GM21737 (cell line): ENCODE data around the gene PTPN14.
"Not testable (repeated sequence)": the region's sequence is repeated elsewhere in the genome, so short reads cannot be mapped to it uniquely, and the experiment has no call there.

Source experiments
- ATAC-seq: cut with Tn5 transposase; IDR thresholded peaks from one replicate; pipeline ENCODE4 v1.9.1; 2021; ENCODE audit warnings: mild to moderate bottlenecking, moderate library complexity; ENCODE audit not compliant: unreplicated experiment

PTPN14 gene

DNA sequence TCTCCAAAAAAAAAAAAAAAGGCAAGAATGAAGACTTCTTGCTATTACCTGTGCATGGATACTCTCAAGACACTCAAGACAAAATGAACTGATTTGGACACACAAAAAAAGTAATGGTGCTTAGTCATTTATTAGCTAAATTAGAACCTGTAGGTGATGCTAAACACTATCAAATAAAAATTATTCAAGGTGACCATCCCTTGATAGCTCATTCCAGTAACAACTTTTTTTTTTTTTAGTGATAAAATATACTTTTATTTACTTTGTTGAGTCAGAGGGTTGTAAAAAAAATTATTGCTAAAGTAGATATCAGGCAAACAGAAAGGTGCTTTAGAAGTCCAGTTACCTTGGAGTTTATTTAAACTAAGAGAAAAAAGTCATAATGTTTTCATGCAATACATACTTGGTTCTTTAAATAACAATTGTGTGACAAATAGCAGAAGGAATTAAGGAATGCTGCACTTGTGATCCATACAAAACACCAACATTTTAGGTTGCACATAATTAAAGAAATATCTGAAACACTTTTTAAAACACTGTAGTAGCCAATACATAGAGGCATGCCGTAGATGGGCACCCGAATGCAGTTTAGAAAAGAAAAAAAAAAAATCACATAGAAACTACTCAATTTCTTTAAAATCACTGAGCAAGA is 69.3 kb downstream of the PTPN14 start:
- not testable (repeated sequence) for ATAC-seq

DNA sequence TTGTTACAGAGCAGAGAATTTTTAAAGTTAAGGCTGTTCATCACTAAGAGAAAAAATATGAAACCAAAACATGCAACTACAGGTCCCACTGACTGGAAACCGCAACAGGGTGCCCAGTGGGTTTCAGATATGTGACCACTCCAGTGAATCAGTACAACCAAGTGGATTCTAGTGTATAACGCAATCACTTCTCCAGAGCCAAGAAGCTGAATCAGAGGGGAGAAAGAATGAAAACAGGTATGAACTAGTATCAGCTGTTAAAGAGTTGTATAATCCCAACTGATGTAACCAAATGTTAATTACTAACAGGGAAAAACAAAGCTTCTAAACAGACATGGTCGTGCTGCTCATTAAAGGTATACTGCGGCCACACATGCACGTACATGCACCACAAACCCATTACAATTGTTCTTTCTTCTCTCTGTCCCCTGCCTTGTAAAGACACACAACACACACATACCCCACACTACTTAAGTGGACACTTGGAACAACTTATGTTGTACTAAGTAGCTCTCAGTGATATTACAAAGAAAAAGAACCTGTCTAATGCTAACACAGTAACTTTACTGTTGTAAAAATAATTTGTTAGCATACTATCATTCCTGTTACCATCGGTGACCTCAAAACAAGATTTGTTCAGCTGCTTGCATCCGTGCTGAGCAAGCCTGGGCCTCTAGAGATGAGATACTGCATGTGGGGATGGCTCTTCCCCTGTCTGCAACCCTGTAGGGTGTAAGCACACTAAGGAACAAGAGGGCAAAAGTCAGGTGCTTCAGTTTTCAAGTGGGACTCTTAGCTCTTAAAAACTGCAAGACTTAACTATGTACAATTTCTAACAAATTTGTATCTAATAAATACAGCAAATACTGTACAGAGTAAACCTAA is 74.2 kb downstream of the PTPN14 start:
- no peak for ATAC-seq

DNA sequence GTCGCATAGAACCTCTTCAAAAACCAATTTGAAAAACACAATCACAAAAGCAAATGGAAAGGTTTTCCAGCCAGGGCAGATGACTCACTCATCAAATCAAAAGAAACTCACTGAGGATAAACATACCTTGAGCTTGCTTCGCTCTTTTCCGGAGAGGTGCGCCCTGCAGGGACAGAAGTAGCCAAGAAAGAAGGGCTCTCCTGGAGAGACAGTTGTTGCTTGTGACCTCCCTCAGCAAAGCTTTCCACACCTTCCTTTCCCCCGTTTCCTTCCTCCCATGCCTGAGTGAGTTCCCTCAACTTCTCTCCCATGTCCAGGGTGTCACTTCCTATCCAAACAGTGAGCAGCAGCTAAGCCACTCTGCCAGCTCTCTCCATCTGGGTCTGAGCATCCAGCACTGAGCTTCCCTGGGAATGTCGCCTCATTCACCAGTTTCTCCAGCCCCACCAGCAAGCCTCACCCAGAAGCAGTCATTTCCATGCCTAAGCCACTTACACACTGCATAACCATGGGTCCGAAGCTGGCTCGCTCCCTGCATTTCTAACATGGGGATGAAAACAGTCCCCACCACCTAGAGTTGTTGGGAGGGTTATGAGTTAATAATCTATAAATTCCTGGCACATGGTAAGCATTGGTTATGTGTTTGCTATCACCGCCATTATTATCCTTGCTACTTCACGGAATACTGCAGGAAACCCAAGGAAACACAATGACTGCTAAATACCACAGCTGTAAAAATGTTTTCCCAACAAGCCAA is 75.0 kb downstream of the PTPN14 start:
- ATAC-seq, result no peak

DNA sequence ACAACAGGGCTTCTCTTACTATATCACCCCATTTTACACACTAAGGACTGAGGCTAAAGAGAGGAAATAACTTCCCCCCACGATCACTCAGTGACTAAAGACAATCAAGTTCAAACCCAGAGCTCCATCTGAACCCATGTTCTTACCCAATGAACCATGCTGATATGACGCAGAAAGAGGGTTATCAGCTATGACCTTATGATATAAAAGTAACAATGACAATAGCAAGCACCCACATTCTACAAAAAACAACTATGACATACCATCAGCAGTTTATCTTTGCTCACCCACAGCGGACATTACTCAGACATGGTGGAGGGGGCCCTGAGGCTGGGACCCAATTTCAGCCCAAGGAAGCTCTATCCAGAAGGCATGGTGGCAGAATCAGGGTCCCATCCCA is 75.7 kb downstream of the PTPN14 start:
- no peak for ATAC-seq

DNA sequence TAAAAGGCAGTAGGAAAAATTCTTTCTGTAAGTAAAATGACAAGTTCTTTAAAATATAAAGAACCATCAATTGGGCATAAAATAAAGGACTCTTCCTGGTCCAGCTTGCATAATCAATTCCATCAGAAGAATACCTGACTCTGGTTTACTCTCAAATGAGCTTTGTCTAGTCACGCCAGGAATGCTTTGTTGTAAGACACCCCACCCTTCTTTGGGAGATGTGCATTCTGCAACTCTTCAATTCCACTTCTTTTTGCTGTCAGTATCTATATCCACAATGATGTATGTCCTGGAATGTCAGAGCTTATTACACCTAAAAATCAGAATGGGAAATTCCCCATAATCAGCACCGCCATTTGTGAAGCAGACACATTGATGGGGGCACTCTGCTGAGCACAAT is 76.1 kb downstream of the PTPN14 start:
- no peak for ATAC-seq

DNA sequence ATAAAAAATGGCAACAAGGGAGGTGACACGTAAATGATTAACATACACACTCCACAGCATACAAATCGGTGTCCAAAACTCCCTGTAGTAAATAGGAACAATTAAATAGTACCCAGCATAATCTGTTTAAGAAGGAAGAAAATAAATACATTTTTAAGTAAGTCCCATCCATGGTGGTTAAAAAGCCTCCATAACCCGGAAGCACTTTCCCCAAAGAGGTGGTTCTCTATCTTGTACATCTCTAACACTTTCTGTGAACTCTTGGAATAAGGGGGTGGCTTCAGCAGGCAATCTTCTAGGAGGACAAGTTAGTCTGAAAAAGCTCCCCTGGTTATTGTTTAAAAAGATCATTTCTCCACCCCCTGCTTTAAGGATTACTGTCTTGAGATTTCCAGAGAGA is 76.9 kb downstream of the PTPN14 start:
- no peak for ATAC-seq

DNA sequence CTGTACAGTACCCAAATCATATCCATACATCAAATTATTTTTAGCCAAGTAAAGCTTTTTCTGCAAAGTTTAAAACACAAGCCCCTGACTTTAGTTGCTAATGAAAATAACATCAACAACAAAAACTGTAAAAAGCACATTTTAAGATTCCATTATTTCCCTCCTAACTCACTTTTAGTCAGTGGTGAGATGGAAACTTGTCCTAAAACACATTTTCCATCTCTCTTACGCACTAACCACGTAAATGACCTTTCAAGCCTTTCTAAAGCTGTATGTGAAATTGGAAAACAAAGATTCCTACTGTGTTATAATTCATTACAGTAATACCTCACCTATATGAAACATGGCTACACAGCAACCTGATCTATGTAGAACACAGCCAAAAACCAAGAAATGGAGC is 77.5 kb downstream of the PTPN14 start:
- no peak for ATAC-seq

DNA sequence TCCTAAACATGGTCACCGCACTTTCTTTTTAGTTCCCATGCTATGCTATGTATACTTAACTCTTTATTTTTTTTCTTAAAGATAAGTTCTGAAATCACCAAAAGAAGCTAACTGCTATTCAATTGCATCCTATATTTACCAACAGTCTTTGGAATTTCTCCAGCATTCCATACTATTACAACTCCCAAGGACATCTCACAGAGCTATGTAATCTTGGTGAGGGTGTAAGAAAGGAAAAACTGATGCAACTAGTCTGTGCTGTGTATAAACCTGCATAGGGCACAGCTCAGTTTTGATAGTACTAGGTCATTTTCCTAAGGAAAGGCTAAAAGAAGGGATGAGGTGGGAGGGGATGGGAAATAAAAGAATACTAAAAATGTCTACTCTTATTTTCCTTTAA is 78.0 kb downstream of the PTPN14 start:
- no peak for ATAC-seq

DNA sequence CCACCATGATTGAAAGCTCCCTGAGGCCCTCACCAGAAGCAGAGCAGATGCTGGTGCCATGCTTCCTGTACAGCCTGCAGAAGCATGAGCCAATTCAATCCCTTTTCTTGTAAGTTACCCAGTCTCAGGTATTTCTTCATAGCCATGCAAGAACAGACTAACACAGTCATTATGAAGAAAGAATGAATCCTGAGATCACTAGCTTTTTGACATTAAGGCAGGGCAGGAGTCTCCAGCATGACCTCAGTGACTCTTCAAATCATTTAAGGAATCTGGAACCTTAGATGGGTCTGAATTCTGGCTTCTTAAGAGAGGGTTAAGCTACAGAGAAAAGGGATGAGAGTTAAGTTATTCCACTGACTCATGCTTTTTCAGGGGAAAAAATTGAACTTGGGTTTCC is 79.0 kb downstream of the PTPN14 start:
- ATAC-seq, result no peak

DNA sequence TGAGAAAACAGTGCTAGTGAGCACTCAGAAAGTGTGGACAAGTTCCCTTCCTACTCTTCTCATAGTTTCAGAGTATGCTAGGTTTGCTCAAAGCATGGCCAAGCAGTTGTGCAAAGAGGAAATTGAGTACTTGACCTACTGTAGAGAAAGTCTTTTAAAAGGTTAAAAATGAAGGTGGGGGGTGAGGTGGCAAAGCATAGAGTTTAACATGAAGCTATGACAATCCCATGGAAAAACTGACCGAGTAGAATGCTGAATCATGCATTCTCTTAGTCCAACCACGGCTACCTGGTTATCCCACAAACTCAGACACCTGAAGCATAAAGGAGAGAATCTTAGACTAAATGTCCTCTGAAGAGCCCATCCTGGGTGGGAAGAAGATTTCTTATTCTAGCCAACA is 79.9 kb downstream of the PTPN14 start:
- no peak for ATAC-seq

DNA sequence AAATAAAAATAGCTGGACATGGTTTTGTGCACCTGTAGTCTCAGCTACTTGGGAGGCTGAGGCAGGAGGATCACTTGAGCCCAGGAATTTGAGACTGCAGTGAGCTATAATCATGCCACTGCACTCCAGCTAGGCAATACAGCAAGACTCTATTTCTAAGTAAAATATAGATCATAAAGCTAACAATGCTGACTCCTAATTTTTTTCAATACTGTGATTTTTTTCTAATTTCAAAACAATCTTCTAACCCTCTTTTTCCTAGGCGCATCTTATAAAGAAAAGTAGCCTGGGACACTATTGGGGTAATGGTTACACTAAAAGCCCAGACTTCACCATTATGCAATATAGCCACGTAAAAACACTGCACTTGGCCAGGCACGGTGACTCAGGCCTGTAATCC is 81.3 kb downstream of the PTPN14 start:
- no peak for ATAC-seq

DNA sequence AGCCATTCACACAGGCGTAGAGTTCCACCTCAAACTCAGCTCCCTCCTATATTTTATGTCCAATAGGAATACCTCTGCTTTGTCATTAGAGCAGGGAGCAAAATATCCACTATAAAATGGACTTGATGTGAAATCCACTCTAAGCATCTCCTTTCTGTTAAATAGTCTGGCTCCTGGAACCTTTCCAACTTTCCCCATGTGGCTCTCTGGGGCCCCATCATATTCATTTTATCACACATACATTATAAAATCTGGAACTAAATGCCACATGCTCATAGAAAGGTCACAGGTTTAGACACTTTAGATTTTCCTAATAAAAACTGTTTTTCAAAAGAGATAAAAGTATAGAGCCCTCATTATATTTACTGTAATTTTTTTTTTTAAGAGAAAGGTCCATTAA is 82.1 kb downstream of the PTPN14 start:
- ATAC-seq, result no peak

DNA sequence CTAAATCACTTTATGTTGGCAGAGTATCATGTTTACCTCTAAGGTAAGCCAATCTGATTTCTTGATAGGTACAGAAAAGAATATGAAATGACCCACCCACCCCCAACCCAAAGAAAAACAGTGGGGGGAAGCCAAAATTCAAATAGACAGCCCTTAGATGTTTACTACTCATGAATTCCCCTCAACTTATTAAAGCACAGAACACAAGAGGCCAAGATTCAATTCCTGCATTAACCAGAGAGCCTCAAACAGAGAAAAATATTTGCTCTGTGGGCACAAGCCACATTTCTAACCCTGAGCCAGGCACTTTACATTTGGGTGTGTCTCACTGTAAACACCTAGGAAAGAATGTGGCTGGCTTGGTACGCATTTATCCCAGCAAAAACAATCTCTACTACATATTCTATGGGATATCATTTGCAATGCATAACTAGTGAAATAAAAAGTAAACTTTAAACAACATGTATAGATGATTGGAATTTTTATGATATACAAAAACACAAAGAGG is 84.3 kb downstream of the PTPN14 start:
- ATAC-seq, result no peak

DNA sequence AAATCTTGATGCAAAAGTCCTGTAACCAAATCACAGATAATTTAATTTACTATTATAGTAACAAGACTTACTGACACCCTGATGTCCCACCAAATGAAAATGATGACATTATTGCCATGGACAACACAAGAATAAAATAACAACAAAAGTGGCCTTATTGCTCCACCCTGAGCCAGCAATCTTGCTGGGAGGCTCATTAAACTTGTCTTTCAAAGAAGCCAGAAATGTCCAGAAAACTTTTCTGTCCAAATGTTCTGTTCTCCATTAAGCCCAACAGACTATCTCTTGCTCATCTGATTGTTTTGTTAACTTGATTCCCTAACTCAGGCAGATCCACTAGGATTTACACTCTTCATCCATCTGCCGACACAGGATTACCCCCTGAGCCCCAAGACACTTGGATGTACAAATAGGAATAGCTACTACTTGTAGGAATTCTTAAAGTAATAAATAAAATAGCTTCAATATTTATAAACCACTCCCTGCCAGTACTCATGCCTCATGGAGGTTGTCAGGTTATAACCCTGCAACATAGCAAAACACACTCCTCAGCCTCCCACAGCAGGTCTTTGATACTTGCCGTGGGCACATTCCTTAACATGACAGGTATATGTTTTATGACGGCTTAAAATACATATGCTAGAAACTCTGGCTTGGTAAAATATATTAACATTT is 84.9 kb downstream of the PTPN14 start:
- ATAC-seq, result no peak

DNA sequence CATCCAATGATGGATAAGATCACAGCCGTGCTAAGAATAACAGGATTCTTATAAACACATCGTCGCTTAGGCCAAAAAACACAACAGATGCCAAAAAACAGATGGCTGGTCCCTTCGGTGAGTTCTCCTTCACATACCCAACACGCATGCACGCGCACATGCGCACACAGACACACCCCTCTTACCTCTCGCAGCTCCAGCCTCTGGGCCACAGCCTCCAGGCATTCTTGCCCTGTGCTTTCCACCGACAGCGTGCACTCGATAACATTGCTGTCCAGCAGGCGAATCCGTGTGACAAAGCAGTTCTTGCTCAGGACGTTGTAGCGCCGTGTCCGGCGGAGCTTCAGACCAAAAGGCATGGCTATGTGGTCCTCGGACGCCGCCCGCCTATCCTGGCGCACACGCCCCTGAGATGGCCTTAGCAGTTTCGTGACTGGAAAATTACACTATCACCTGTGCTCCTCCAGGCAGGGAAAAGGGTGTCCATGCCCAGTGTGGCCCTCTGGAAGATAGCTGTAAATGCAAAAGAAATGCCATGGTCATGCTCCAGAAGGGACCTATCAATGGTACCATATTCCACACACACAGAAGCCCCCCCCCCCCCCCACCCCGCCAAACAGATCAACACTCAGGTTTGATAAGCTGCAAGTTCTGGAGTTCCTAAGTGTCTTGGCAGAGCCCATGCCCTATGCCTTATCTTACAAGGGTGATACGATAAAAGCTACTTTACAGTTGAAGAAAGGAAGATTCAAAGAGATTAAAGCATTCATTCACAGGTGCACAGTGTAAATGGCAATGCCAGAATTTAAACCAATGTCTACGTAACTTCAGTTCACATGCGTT is 86.7 kb downstream of the PTPN14 start:
- no peak for ATAC-seq

DNA sequence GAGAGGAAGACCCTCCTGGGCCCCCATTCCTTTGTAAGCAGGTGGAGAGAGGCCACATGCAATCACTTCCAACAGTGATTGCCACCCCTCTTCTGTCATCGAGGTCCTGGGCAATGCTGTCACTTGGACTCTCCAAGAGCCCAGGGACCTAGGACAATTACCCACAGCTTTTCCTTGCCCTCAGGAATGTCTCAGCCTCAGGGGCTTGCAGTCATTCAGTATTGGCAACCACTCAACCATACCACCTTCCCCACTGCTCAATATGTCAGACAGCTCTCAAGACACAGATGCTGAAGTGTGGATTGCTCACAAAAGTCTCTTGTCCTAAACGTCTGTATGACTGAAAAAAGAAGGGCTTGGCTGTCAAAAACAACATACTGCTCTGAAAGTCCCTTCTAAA is 87.8 kb downstream of the PTPN14 start:
- no peak for ATAC-seq

DNA sequence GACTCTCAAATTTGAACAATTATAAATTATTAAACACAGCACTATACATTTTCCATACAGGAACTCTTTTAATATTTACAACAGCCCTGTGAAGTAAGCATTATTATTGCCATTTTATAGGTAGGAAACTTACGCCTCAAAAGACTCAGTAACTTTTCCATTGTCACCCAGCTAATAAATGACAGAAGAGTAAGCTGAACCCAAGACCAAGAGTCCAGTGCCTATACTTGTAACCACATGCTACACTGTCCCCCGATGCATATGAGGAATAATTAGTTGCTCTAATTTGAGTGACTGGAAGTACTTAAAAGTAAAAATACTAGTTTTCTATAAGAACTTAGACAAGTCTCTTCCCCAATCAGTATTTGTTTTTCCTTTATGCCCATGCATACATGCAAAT is 88.5 kb downstream of the PTPN14 start:
- ATAC-seq, result no peak

DNA sequence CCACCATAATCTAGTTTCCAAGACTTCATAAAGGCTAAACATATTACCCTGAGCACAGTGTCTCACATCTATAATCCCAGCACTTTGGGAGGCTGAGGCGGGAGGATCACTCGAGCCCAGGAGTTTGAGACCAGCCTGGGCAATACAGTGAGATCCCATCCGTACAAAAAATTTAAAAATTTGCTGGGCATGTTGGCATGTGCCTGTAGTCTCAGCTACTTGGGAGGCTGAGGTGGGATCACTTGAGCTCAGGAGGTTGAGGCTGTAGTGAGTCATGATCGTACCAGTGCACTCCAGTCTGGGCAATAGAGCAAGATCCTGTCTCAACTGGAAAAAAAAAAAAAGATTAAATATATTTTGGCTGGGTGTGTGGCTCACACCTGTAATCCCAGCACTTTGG is 90.1 kb downstream of the PTPN14 start:
- ATAC-seq, result no peak

DNA sequence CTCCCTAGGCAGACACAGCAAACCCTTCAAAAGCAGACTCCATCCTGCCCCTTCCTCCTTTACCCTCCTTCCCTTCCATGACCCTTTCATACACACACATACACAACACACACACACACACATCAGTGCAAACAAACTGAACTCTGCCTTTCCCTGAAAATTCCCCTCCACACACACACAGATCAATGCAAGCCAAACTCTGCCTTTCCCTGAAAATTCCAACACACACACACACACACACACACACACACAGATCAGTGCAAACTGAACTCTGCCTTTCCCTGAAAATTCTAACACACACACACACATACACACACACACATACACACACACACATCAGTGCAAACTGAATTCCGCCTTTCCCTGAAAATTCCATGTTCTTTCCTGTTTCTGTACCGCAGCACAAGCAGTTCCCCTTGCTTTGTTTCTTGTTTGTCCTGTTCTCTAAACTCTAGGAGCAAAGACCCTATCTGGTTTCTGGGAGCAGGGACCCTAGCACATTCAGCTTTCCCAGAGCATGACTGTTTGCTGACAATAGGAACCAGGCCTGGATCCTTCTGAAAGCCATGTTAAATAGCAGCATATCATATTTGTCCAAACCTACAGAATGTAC is 91.0 kb downstream of the PTPN14 start:
- ATAC-seq, result no peak

DNA sequence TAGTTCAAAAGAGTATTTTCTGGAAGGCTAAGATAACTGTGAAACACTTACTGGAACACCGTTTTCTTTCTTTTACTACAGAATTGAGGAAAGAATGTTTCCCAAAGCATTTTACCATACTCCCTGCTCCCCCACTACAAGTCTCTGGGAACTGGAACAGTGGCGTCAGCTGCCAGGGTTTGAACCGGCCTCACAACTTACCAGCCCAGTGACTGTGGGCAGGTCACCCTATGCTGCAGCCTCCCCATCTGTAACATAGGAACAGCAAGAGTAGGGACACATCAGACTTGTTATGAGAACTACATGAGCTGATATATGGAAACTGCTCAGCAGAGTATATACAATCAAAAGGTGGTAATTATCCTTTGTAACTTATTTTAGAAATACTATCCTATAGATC is 91.5 kb downstream of the PTPN14 start:
- no peak for ATAC-seq
